GM19397 (cell line): Measurements from ENCODE around the gene UGT1A6.

Experiments
- ATAC-seq: cut with Tn5 transposase; IDR thresholded peaks from one replicate; pipeline ENCODE4 v1.9.1; 2021; ENCODE audit warnings: mild to moderate bottlenecking, moderate library complexity; ENCODE audit not compliant: unreplicated experiment

The UGT1A6 gene

GRCh38 chr2:233817995-233818638, 125.4 kb downstream of the UGT1A6 start:
- ATAC-seq = no peak

- ATAC-seq = no peak
Observed at GRCh38 chr2:233818639-233819621, 126.2 kb downstream of the UGT1A6 start.

- no peak for ATAC-seq
Observed at GRCh38 chr2:233819884-233820773, 127.4 kb downstream of the UGT1A6 start.

GRCh38 chr2:233820774-233821105, 128.1 kb downstream of the UGT1A6 start:
- no peak for ATAC-seq

GRCh38 chr2:233821196-233821595, 128.5 kb downstream of the UGT1A6 start:
- ATAC-seq = no peak

GRCh38 chr2:233821709-233822100, 129.0 kb downstream of the UGT1A6 start:
- ATAC-seq = no peak

GRCh38 chr2:233822101-233822771, 129.5 kb downstream of the UGT1A6 start:
- no peak for ATAC-seq
